Fibroblast of mammary gland (primary cell): ENCODE results near the gene OTOS.
A peak's percentile ranks its signal among the peaks of the same experiment; 100 is the strongest.

Experiments
- DNase-seq: peaks from one replicate; pipeline ENCODE4 v3.0.0-alpha.2; 2010; ENCODE audit warnings: low read depth
- H3K4me3 ChIP-seq: 2 replicates; pipeline ENCODE4 v1.5.1; 2011; ENCODE audit warnings: low read depth, mild to moderate bottlenecking, low read length, moderate library complexity; ENCODE audit not compliant: control insufficient read depth
- TF ChIP-seq, protein P1 (sequence below): conservative IDR thresholded peaks from 2 replicates; pipeline ENCODE4 v1.5.1; 2011; ENCODE audit warnings: low read depth, low read length, inconsistent platforms; ENCODE audit not compliant: control insufficient read depth, insufficient read depth

Gene OTOS

DNA sequence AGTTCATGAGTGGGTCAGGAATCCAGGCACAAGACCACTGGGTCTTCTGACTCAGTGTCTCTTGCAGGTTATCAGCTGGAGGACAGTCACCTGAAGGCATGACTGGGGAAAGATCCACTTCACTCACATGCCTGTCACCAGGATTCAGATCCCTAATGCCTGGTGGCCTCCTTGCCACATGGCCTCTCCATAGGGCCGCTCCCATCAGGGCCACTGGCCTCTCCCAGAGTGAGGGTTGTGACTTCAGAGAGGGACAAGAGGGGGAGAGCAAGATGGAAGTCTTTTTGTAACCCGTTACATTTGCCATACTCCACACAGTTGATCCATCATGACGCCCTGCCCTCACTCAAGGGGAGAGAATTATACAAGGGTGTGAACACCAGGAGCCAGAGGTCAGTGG lies 13.0 kb upstream of the OTOS start:
- DNase-seq, result no peak
- H3K4me3 ChIP-seq, result no peak overlapping the region
- TF ChIP-seq, protein P1, sequence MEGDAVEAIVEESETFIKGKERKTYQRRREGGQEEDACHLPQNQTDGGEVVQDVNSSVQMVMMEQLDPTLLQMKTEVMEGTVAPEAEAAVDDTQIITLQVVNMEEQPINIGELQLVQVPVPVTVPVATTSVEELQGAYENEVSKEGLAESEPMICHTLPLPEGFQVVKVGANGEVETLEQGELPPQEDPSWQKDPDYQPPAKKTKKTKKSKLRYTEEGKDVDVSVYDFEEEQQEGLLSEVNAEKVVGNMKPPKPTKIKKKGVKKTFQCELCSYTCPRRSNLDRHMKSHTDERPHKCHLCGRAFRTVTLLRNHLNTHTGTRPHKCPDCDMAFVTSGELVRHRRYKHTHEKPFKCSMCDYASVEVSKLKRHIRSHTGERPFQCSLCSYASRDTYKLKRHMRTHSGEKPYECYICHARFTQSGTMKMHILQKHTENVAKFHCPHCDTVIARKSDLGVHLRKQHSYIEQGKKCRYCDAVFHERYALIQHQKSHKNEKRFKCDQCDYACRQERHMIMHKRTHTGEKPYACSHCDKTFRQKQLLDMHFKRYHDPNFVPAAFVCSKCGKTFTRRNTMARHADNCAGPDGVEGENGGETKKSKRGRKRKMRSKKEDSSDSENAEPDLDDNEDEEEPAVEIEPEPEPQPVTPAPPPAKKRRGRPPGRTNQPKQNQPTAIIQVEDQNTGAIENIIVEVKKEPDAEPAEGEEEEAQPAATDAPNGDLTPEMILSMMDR, result no peak

DNA sequence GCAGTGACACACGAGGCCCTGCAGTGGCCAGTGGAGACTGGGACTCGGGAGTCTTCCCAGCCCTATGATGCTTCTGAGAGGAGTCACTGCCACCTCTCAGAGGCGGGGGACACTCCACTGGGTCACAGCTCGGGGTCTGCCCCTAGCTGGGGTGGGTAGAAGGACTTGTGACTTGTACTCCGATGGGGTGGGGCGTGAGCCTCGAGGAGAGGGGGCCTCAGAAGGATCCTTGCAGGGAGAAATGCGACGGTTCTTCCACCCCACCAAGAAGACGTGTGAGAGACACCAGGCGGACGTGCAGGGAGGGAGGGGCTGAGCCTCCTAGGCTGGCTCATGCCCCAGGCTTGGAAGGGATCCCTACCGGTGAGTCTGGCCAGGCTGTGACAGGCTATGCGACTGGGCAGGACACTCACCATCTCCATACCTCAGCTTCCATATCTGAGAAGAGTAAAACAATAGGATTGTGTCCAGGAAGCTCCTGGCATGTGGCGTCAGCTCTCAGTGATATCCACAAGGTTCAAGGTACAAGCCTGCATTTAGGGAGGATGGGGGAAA lies 11.1 kb upstream of the OTOS start:
- no peak overlapping the region for H3K4me3 ChIP-seq
- DNase-seq, result no peak
- TF ChIP-seq, protein P1, result no peak

DNA sequence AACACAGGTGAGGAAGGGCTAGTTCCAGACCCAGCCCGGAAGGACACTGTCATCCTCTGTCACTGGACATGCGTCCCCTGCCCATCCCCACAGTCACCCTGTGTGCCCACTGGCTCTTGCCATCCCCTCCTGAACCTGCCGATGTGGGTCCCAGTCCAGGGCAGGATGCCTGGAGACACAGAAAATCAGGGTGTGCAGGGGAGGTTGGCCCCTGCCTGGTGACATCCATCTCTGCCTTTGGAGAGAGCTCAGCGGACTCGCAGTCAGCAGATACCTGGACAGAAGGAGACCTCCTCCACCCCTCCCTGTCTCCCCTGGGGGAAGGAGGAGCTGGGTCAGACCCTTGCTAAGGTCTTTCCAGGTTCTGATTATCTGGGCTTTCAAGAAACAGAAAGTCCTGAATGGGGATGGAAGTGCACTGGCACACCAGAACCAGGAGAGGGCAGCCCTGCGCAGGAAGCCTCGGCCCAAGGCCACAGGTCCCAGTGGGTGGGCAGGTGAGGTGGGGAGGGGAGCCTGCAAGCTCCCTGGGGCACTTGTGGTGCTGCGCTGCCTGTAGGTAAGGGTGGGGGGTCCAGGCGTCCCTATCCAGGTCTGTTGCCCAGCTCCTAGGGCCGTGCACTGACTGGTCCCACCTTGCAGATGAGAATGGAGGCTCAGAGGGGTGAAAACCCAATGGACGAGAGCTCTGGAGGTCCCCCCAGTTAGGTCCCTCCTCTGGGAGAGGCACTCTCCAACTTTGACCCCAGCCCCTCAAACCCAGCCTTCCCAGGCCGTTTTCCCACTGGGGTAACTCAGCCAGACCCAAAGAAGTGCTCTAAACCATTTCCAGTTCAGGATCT lies 9.7 kb upstream of the OTOS start:
- TF ChIP-seq, protein P1, result peak; percentile 80
- peak; percentile 28 for DNase-seq
- no peak overlapping the region for H3K4me3 ChIP-seq

DNA sequence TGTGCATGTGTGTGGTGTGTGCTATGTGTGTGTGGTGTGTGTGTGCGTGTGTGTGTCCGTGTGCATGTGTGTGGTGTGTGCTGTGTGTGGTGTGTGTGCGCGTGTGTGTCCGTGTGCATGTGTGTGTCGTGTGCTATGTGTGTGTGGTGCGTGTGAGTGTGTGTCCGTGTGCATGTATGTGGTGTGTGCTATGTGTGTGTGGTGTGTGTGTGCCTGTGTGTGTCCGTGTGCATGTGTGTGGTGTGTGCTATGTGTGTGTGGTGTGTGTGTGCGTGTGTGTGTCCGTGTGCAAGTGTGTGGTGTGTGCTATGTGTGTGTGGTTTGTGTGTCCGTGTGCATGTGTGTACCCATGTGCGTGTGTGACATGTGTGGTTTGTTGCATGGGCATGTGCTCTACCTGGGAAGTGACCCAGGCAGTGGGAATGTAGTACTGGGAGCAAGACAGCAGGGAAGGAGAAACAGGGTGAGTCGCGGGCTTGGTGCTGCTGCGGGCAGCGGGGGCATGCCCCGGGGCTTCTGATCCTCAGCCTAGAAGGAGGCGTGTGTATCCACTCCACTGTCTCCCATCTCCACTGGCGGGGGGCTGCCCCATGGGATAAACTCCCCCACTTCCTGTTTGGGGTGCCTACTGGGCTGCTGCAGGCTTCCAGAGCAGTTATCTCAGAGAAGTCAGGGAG lies 7.6 kb upstream of the OTOS start:
- DNase-seq, result no peak
- H3K4me3 ChIP-seq, result no peak overlapping the region
- TF ChIP-seq, protein P1, result no peak

DNA sequence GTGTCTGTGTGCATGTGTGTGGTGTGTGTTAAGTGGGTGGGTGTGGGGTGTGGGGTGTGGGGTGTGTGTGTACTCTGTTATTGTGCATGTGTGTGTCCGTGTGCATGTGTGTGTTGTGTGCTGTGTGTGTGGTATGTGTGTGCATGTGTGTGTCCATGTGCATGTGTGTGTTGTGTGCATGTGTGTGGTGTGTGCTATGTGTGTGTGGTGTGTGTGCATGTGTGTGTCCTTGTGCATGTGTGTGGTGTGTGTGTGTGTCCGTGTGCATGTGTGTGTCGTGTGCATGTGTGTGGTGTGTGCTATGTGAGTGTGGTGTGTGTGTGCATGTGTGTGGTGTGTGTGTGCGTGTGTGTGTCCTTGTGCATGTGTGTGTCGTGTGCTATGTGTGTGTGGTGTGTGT lies 6.9 kb upstream of the OTOS start:
- DNase-seq, result no peak
- TF ChIP-seq, protein P1, result no peak
- no peak overlapping the region for H3K4me3 ChIP-seq

DNA sequence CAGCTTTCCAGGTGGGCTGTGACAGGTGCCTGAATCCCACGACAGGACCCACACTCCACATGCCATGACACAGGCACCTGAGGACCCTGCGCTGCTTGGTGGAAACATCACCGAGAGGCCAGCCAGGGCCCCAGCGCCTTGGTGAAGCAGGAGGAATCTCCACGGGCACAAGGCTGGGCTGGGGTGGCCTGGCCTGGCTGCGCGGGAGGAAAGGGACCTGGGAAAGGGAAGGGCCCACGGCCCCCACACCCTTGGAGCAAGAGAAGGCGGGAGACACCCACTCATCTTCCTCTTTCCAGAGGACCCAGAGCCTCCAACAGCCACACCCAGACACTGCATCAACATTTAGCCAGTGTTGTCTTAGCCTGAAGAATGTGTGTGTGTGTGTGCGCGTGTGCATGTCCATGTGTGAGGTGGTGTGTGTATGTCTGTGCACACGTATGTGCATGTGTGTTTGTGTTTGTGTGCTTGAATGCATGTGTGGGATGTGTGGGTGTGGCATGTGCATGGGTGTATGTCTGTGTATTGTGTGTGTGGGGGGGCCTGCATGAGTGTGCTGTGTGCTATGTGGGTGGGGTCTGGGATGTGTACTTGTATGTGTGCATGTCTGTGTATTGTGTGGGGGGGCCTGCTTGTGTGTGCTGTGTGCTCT lies 6.3 kb upstream of the OTOS start:
- DNase-seq, result no peak
- H3K4me3 ChIP-seq, result no peak overlapping the region
- TF ChIP-seq, protein P1, result no peak
